ENCODE results near the gene SORT1. TPM values are rescaled to one million over a fixed set of nuclear protein-coding genes. Genes with fewer than 3 reads are reported as not detected.

Gene SORT1
- polyA plus RNA-seq, 1 of the 3 experiments (the other 2 are of a cell fraction): 8.5 TPM

DNA sequence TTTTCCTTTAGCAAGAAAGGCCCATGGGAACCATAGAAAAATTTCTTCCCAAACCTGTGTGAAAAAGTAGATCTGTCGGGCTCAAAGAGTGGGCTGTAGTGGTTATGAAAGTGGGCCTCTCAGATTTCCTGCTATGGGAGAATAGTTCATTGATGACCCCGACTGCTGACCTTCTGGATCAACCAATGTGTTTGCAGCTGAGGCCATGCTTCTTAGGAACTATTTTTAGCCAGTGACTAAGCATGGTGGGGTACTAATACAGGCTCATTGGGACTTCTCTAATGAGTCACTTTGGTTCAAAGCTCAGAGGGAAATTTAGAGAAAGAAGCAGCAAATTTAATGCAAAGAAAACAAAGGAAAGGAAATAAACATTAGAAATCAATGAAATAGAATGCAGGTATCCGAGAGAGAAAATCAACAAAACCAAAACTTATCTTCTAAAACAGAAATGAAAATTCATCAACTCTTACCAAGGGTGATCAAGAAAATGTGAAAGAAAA lies 41.1 kb upstream of the SORT1 start:
- Histone ChIP-seq H3F3A (replicated peaks; ENCODE audit: insufficient read depth) (peaks cover 7% of the 10 kb centered on the region), H3K4me2 (0 out of 2 replicates have a peak overlapping the region, but pooled peaks have one; percentile 3), H3K9me3 (no peaks in the 10 kb centered on the region), H3K9ac (no peak overlapping the region), H2AFZ (ENCODE audit: low read depth) (peak overlapping the region; percentile 31; the same call in 1 of the 2 replicates), H3K27me3 (ENCODE audit: insufficient read depth) (peaks cover 7% of the 10 kb centered on the region), H3K4me3 (ENCODE audit: low read depth in 2 of 2, low read length in 1 of 2) (no peak overlapping the region), H4K20me1 (ENCODE audit: insufficient read depth) (no peaks in the 10 kb centered on the region), H3K79me2 (ENCODE audit: insufficient read depth) (no peaks in the 10 kb centered on the region), H3K9me2 (no peaks in the 10 kb centered on the region), H3K4me1 (ENCODE audit: control insufficient read depth in 1 of 2, insufficient read depth in 2 of 2, low read depth in 1 of 2, low read length in 1 of 2) (peaks cover 0 to 9% of the 10 kb centered on the region in 2 experiments; a peak in 1 of 4 replicates), H3K27ac (ENCODE audit: low read depth in 2 of 2, low read length in 1 of 2) (peak overlapping the region in 1 of 2 experiments; percentile 58; a peak in 2 of 4 replicates), H3K36me3 (replicated peaks in 1 of 2; ENCODE audit: control insufficient read depth in 1 of 2, insufficient read depth in 2 of 2, low read length in 1 of 2) (no peaks in the 10 kb centered on the region)
- ChIA-PET CTCF (no interaction called here), POLR2A (no interaction called here)
- no peak for DNase-seq
- TF ChIP-seq PBX3 (IDR thresholded peaks at IDR 0.05): no peak
- TF ChIP-seq FOSL2 (IDR thresholded peaks at IDR 0.05; ENCODE audit: borderline replicate concordance, low read depth): peak; percentile 63; the same call in 1 of the 2 replicates
- no peak for TF ChIP-seq EP300 (IDR thresholded peaks at IDR 0.05; ENCODE audit: borderline replicate concordance in 1 of 2, low read depth in 1 of 2, low read length in 1 of 2)
- TF ChIP-seq MEF2A (IDR thresholded peaks at IDR 0.05; ENCODE audit: borderline replicate concordance, low read depth): peak; percentile 94
- no peak for TF ChIP-seq SIN3A (IDR thresholded peaks at IDR 0.05; ENCODE audit: borderline replicate concordance, low read depth, low read length)
- WGBS (ENCODE audit: low lambda C conversion rate): 81% methylated on average over 3 of the region's 3 CpGs

DNA sequence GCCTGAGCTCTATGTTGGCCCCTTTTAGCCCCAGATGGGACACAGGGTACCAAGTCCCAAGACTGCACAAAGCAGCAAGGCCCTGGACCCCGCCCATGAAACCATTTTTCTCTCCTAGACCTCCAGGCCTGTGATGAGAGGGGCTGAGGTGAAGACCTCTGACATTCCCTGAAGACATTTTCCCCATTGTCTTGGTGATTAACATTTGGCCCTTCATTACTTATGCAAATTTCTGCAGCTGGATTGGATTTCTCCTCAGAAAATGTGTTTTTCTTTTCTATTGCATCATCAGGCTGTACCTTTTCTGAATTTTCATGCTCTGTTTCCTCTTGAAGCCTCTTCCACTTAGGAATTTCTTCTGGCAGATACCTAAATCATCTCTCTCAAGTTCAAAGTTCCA lies 36.8 kb upstream of the SORT1 start:
- 50% methylated on average over 1 of the region's 1 CpG for WGBS (ENCODE audit: low lambda C conversion rate)
- H3F3A ChIP-seq (replicated peaks; ENCODE audit: insufficient read depth): peaks cover 7% of the 10 kb centered on the region
- no peak for DNase-seq
- no peaks in the 10 kb centered on the region for H3K9me2 ChIP-seq
- peaks cover 0 to 9% of the 10 kb centered on the region in 2 experiments; a peak in 1 of 4 replicates for H3K4me1 ChIP-seq (ENCODE audit: control insufficient read depth in 1 of 2, insufficient read depth in 2 of 2, low read depth in 1 of 2, low read length in 1 of 2)
- H3K9me3 ChIP-seq: no peaks in the 10 kb centered on the region
- no peak overlapping the region for H3K27ac ChIP-seq (ENCODE audit: low read depth in 2 of 2, low read length in 1 of 2)
- H3K27me3 ChIP-seq (ENCODE audit: insufficient read depth): no peaks in the 10 kb centered on the region
- no peak overlapping the region for H3K4me2 ChIP-seq
- no peak overlapping the region for H3K4me3 ChIP-seq (ENCODE audit: low read depth in 2 of 2, low read length in 1 of 2)
- H3K9ac ChIP-seq: no peak overlapping the region
- H3K36me3 ChIP-seq (replicated peaks in 1 of 2; ENCODE audit: control insufficient read depth in 1 of 2, insufficient read depth in 2 of 2, low read length in 1 of 2): no peaks in the 10 kb centered on the region
- ChIA-PET POLR2A (no interaction called here), CTCF (no interaction called here)
- H4K20me1 ChIP-seq (ENCODE audit: insufficient read depth): no peaks in the 10 kb centered on the region
- TF ChIP-seq FOSL2 (IDR thresholded peaks at IDR 0.05; ENCODE audit: borderline replicate concordance, low read depth) (no peak), FOXM1 (IDR thresholded peaks at IDR 0.05; ENCODE audit: low read depth) (no peak), SMC3 (IDR thresholded peaks at IDR 0.05; ENCODE audit: low read depth, low read length) (no peak), MXI1 (IDR thresholded peaks at IDR 0.05; ENCODE audit: low read depth, low read length) (no peak), FOXJ3 (CRISPR knock-in tag; IDR thresholded peaks at IDR 0.05) (no peak), CHD2 (IDR thresholded peaks at IDR 0.05; ENCODE audit: low read length, partially characterized antibody) (no peak), YY1 (IDR thresholded peaks at IDR 0.05; ENCODE audit: low read depth) (no peak), SIN3A (IDR thresholded peaks at IDR 0.05; ENCODE audit: borderline replicate concordance, low read depth, low read length) (no peak), NFIC (IDR thresholded peaks at IDR 0.05; ENCODE audit: borderline replicate concordance) (no peak), TAF1 (IDR thresholded peaks at IDR 0.05; ENCODE audit: borderline replicate concordance, low read depth, low read length) (no peak), JUND (IDR thresholded peaks at IDR 0.05) (no peak)
- TF ChIP-seq, protein P1, sequence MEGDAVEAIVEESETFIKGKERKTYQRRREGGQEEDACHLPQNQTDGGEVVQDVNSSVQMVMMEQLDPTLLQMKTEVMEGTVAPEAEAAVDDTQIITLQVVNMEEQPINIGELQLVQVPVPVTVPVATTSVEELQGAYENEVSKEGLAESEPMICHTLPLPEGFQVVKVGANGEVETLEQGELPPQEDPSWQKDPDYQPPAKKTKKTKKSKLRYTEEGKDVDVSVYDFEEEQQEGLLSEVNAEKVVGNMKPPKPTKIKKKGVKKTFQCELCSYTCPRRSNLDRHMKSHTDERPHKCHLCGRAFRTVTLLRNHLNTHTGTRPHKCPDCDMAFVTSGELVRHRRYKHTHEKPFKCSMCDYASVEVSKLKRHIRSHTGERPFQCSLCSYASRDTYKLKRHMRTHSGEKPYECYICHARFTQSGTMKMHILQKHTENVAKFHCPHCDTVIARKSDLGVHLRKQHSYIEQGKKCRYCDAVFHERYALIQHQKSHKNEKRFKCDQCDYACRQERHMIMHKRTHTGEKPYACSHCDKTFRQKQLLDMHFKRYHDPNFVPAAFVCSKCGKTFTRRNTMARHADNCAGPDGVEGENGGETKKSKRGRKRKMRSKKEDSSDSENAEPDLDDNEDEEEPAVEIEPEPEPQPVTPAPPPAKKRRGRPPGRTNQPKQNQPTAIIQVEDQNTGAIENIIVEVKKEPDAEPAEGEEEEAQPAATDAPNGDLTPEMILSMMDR (IDR thresholded peaks at IDR 0.05): no peak
- TF ChIP-seq, protein P2, sequence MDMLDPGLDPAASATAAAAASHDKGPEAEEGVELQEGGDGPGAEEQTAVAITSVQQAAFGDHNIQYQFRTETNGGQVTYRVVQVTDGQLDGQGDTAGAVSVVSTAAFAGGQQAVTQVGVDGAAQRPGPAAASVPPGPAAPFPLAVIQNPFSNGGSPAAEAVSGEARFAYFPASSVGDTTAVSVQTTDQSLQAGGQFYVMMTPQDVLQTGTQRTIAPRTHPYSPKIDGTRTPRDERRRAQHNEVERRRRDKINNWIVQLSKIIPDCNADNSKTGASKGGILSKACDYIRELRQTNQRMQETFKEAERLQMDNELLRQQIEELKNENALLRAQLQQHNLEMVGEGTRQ (IDR thresholded peaks at IDR 0.05; ENCODE audit: borderline replicate concordance, low read depth, low read length): no peak
- no peak overlapping the region for H2AFZ ChIP-seq (ENCODE audit: low read depth)
- no peaks in the 10 kb centered on the region for H3K79me2 ChIP-seq (ENCODE audit: insufficient read depth)
